Lung (tissue), 12 donors: ENCODE data around the gene PANX2. TPM values are rescaled to one million over a fixed set of nuclear protein-coding genes. Genes with fewer than 3 reads are reported as not detected.

Source experiments
- ATAC-seq: fragments of 200-7000 bp; cut with Tn5 transposase; one replicate; pipeline ENCODE4 v1.9.1; 2020; ENCODE audit warnings: moderate number of reproducible peaks; ENCODE audit not compliant: insufficient read depth, low FRiP score
- DNase-seq, 3 donors: peaks; one replicate each; pipeline ENCODE4 v3.0.0-alpha.2; 2013 to 2017
- H3K27ac ChIP-seq, 2 donors: one replicate each; pipeline ENCODE4 v1.5.1; 2013; ENCODE audit warnings: mild to moderate bottlenecking in 2 of 2, moderate library complexity in 2 of 2, control low read depth in 1 of 2, inconsistent platforms in 1 of 2, low read depth in 1 of 2, low read length in 1 of 2
- H3K27me3 ChIP-seq, 3 donors: one replicate each; pipeline ENCODE4 v1.5.1; 2013; ENCODE audit warnings: low read length in 2 of 3; ENCODE audit not compliant: control insufficient read depth in 3 of 3, insufficient read depth in 3 of 3
- H3K36me3 ChIP-seq, 4 donors: one replicate each; pipeline ENCODE4 v1.5.1; 2013; ENCODE audit warnings: low read length in 4 of 4, mild to moderate bottlenecking in 1 of 4, moderate library complexity in 1 of 4; ENCODE audit not compliant: control insufficient read depth in 4 of 4, insufficient read depth in 4 of 4
- H3K4me1 ChIP-seq, 5 donors: one replicate each; pipeline ENCODE4 v1.5.1; 2013; ENCODE audit warnings: low read length in 5 of 5, mild to moderate bottlenecking in 2 of 5, moderate library complexity in 1 of 5; ENCODE audit not compliant: control insufficient read depth in 5 of 5, insufficient read depth in 5 of 5
- H3K4me3 ChIP-seq: one replicate; pipeline ENCODE4 v1.5.1; 2013; ENCODE audit warnings: mild to moderate bottlenecking, control low read depth, moderate library complexity
- H3K9ac ChIP-seq, 2 donors: one replicate each; pipeline ENCODE4 v1.5.1; 2013; ENCODE audit warnings: low read length in 2 of 2, control low read depth in 1 of 2; ENCODE audit not compliant: insufficient read depth in 1 of 2
- H3K9me3 ChIP-seq, 4 donors: one replicate each; pipeline ENCODE4 v1.5.1; 2013; ENCODE audit warnings: low read length in 3 of 4, mild to moderate bottlenecking in 1 of 4, moderate library complexity in 1 of 4; ENCODE audit not compliant: control insufficient read depth in 4 of 4, insufficient read depth in 3 of 4
- WGBS, 2 donors: extraction: QIAGEN DNeasy Blood & Tissue Kit; methylation state at CpG; one replicate each; pipeline ENCODE4 v1.1.7; 2013; 5-methylcytosine and 5-hydroxymethylcytosine counted together
- polyA plus RNA-seq, 2 donors: library from polyadenylated mRNA; stranded (reverse); fragments of 200-250 nt; gene quantifications; one replicate each; pipeline ENCODE4 v1.2.1, GENCODE V29; 2013
- total RNA-seq, 2 donors: library from RNA; depleted of rRNA in 1 of 2; stranded (reverse); fragments of >200 nt in 1 of 2; gene quantifications; one replicate each; pipeline ENCODE4 v1.2.1, GENCODE V29; 2014 to 2021
- TF ChIP-seq, protein P1 (sequence below): IDR thresholded peaks from 2 replicates; pipeline ENCODE4 v1.5.1; 2012; ENCODE audit warnings: mild to moderate bottlenecking; ENCODE audit errors: control extremely low read depth, extremely low read depth
- donor health status: control.
- donor health status: control.
- donor health status: Bipolar disorder and iron deficiency.
- donor health status: healthy.
- donor health status: DM: yes; HTN: yes; CAD: no.

Gene PANX2
- total and polyA plus RNA-seq, 4 donors = 1.00 to 3.9 (median 2.6) TPM

DNA sequence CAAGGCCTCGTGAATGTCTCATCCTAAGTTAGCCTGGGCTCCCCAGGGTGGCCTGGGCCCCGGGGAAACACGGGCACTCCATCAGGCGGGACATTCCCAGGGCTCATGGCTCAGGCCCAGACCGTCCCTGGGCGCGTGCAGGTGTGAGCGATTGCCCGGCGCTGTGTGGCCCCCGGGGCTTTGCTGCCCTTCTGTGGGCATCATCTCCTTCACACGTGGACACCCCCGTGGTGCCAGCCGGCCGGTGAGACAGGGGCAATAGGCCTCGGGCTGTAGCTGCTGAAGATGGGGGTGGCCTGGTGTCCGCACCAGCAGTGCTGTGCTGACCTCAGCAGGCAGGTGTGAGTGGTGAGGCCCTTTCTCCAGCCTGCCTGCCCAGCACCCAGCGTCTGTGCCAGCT is 25.7 kb downstream of the PANX2 start:
- WGBS, 2 donors = 90 to 93% methylated on average over 18 of the region's 18 CpGs
- H3K27ac ChIP-seq = no peak overlapping the region
- H3K4me1 ChIP-seq = peaks cover 0 to 10% (median 0%) of the 10 kb centered on the region in 5 donors
- no peak overlapping the region for H3K9ac ChIP-seq
- ATAC-seq (no peak), DNase-seq (no peak)
- TF ChIP-seq, protein P1, sequence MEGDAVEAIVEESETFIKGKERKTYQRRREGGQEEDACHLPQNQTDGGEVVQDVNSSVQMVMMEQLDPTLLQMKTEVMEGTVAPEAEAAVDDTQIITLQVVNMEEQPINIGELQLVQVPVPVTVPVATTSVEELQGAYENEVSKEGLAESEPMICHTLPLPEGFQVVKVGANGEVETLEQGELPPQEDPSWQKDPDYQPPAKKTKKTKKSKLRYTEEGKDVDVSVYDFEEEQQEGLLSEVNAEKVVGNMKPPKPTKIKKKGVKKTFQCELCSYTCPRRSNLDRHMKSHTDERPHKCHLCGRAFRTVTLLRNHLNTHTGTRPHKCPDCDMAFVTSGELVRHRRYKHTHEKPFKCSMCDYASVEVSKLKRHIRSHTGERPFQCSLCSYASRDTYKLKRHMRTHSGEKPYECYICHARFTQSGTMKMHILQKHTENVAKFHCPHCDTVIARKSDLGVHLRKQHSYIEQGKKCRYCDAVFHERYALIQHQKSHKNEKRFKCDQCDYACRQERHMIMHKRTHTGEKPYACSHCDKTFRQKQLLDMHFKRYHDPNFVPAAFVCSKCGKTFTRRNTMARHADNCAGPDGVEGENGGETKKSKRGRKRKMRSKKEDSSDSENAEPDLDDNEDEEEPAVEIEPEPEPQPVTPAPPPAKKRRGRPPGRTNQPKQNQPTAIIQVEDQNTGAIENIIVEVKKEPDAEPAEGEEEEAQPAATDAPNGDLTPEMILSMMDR = no peak
- H3K4me3 ChIP-seq = no peak overlapping the region
- no peaks in the 10 kb centered on the region for H3K9me3 ChIP-seq
- peaks cover 2 to 52% (median 8%) of the 10 kb centered on the region in 4 donors for H3K36me3 ChIP-seq
- H3K27me3 ChIP-seq = no peaks in the 10 kb centered on the region

DNA sequence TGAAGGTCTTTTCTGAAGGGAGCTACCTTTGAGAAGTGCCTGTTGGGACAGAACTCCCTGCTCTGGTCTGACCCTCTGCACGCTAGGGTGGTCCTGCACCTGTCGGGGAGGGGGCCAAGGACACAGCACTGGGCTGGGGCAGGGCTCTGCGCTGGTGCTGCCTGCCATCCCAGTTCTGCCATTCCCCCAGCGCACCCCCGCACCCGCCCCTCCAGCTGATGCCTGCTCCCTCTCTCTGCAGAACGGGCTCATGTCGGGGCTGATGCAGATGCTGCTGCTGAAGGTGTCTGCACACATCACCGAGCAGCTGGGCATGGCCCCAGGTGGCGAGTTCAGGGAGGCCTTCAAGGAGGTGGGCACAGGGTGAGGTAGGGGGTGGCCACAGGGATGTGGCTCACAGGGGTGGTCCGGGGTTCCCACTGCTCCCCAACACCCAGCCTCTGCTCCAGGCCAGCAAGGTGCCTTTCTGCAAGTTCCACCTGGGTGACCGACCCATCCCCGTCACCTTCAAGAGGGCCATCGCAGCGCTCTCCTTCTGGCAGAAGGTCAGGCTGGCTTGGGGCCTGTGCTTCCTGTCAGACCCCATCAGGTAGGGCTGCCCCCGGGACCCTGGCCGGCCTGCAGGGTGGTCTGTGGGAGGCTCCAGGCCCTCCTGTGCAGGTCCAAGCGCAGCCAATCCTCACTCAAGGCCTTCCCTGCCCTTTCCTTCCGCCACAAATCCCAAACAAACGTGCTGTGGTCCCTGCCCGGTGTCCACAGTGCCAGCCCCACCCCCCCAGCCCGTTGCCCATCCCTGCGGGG is 26.7 kb downstream of the PANX2 start:
- no peak for DNase-seq
- Histone ChIP-seq H3K9ac (no peak overlapping the region), H3K4me3 (no peak overlapping the region), H3K27ac (no peak overlapping the region), H3K4me1 (peaks cover 0 to 14% (median 0%) of the 10 kb centered on the region in 5 donors), H3K27me3 (no peaks in the 10 kb centered on the region), H3K9me3 (no peaks in the 10 kb centered on the region), H3K36me3 (peaks cover 2 to 52% (median 8%) of the 10 kb centered on the region in 4 donors)
- no peak for ATAC-seq
- 91 to 93% methylated on average over 22 to 23 of the region's 23 CpGs for WGBS, 2 donors
- TF ChIP-seq, protein P1 = no peak

DNA sequence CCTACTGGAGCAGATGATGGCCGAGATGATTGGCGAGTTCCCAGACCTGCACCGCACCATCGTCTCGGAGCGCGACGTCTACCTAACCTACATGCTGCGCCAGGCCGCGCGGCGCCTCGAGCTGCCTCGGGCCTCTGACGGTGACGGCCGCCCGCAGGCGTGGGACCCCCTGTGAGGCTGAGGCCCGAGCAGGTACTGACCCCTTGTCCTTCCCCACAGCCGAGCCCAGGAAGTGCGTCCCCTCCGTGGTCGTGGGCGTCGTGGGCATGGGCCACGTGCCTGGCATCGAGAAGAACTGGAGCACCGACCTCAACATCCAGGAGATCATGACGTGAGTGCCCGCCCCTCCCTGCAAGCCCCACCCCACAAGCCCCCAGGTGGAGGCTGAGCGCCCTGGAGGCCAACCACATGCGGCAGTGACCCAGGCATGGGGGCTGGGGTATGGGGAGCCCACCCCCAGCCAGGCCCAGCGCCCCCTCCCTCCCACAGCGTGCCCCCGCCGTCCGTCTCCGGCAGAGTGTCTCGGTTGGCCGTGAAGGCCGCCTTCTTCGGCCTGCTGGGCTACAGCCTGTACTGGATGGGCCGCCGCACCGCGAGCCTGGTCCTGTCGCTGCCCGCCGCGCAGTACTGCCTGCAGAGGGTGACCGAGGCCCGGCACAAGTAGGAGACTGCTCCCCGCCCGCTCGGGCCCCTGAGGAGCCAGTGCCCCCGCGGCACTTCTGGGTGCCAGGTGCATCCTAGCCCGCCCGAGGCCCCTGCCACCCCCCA is 27.5 kb downstream of the PANX2 start:
- TF ChIP-seq, protein P1 = no peak
- no peaks in the 10 kb centered on the region for H3K9me3 ChIP-seq
- H3K4me3 ChIP-seq = no peak overlapping the region
- 95% methylated on average over 60 to 61 of the region's 61 CpGs for WGBS, 2 donors
- DNase-seq = no peak
- peaks cover 2 to 52% (median 9%) of the 10 kb centered on the region in 4 donors for H3K36me3 ChIP-seq
- ATAC-seq = no peak
- H3K27ac ChIP-seq = no peak overlapping the region
- H3K4me1 ChIP-seq = peaks cover 0 to 17% (median 0%) of the 10 kb centered on the region in 5 donors
- no peak overlapping the region for H3K9ac ChIP-seq
- no peaks in the 10 kb centered on the region for H3K27me3 ChIP-seq
